Testis (tissue), 2 donors: ENCODE results near the gene PPM1J.

Experiments
- CTCF ChIP-seq, 3 experiments: fragments of 450-650 bp in 2 of 3; fragments of 200-600 bp in 1 of 3; sonication (generic) in 1 of 3; IDR thresholded peaks; one replicate each; pipeline ENCODE4 v1.5.1; 2016 to 2019; ENCODE audit warnings: antibody characterized with exemption in 3 of 3, mild to moderate bottlenecking in 2 of 3, moderate library complexity in 1 of 3
- POLR2A ChIP-seq: fragments of 450-650 bp; IDR thresholded peaks from one replicate; pipeline ENCODE4 v1.6.1; 2017; ENCODE audit warnings: antibody characterized with exemption, mild to moderate bottlenecking, moderate library complexity

GRCh38 chr1:112666946-112667345, 48.2 kb downstream of the PPM1J start:
- TF ChIP-seq CTCF (IDR thresholded peaks at IDR 0.05) (no peak), POLR2A (no peak)
